HCT116 (cell line): ENCODE results near the gene PLA2G2C. TPM values are rescaled to one million over a fixed set of nuclear protein-coding genes. Genes with fewer than 3 reads are reported as not detected.

ENCODE experiments used
- ATAC-seq: fragments of 200-7000 bp; cut with Tn5 transposase; 2 replicates; pipeline ENCODE4 v1.9.1; 2020; ENCODE audit warnings: mild to moderate bottlenecking, moderate library complexity
- BruUV-seq: library from RNA; stranded (reverse); fragments of 400-500 nt; replicated peaks from 2 replicates; lab custom pipeline; 2021; lab: Mats Ljungman, UMichigan
- CTCF ChIA-PET: fragments of 300-600 bp; sonication (Branson Sonifier 250); formaldehyde crosslinking; loops from one replicate; lab custom pipeline; 2021; ENCODE audit warnings: antibody characterized with exemption; lab: Charles Lee
- POLR2A ChIA-PET: fragments of 300-600, 350-600 bp; sonication (Branson Sonifier 250); formaldehyde crosslinking; loops from one replicate; lab custom pipeline; 2021; ENCODE audit warnings: antibody characterized with exemption; lab: Charles Lee
- RAD21 ChIA-PET, 2 experiments: fragments of 300-600 bp; sonication (Branson Sonifier 250); formaldehyde crosslinking; loops; one replicate each; lab custom pipeline; 2023; ENCODE audit warnings: low total read pairs in 2 of 2; ENCODE audit not compliant: uncharacterized antibody in 2 of 2, unreplicated experiment in 2 of 2, low non-redundant PET in 1 of 2; lab: Charles Lee
- DNase-seq: peaks from one replicate; pipeline ENCODE4 v3.0.0-alpha.2; 2010; ENCODE audit warnings: low read depth, low spot score
- H2AFZ ChIP-seq: fragments of 200-600 bp; shearing (Covaris generic), sonication (generic); 2 replicates; pipeline ENCODE4 v1.6.1; 2017; ENCODE audit warnings: low read depth, mixed run types, mixed read lengths, antibody characterized with exemption, low read length; ENCODE audit not compliant: poor library complexity, severe bottlenecking
- H3K27ac ChIP-seq: 2 replicates; pipeline ENCODE4 v1.5.1; 2012; ENCODE audit warnings: low read depth, low read length
- H3K27me3 ChIP-seq: fragments of 200-600 bp; sonication (generic); 2 replicates; pipeline ENCODE4 v1.6.1; 2016; ENCODE audit warnings: mixed run types, low read length, mixed read lengths; ENCODE audit not compliant: insufficient read depth
- H3K36me3 ChIP-seq, 2 experiments: fragments of 200-500 bp in 1 of 2; fragments of 200-600 bp in 1 of 2; sonication (Bioruptor generic) in 1 of 2; sonication (generic) in 1 of 2; 2 replicates each; pipeline versions ENCODE4 v1.5.1 to v1.6.1; 2014 to 2016; ENCODE audit warnings: low read length in 2 of 2, inconsistent platforms in 1 of 2, mixed read lengths in 1 of 2, mixed run types in 1 of 2; ENCODE audit not compliant: insufficient read depth in 2 of 2, control insufficient read depth in 1 of 2
- H3K4me1 ChIP-seq, 2 experiments: fragments of 200-600 bp in 1 of 2; sonication (generic) in 1 of 2; 2 replicates each; pipeline versions ENCODE4 v1.5.1 to v1.6.1; 2012 to 2017; ENCODE audit warnings: low read length in 2 of 2, inconsistent platforms in 1 of 2, mild to moderate bottlenecking in 1 of 2, mixed read lengths in 1 of 2, mixed run types in 1 of 2, moderate library complexity in 1 of 2; ENCODE audit not compliant: insufficient read depth in 2 of 2, control insufficient read depth in 1 of 2
- H3K4me2 ChIP-seq: fragments of 200-600 bp; sonication (generic); 2 replicates; pipeline ENCODE4 v1.6.1; 2017; ENCODE audit warnings: mixed run types, low read length, mixed read lengths
- H3K4me3 ChIP-seq, 2 experiments: fragments of 200-600 bp in 1 of 2; sonication (generic) in 1 of 2; replicated peaks in 1 of 2; 2 replicates each; pipeline ENCODE4 v1.5.1; 2011 to 2016; ENCODE audit warnings: low read length in 2 of 2, control low read depth in 1 of 2, low read depth in 1 of 2, mild to moderate bottlenecking in 1 of 2, mixed read lengths in 1 of 2, mixed run types in 1 of 2
- H3K79me2 ChIP-seq: fragments of 200-600 bp; sonication (generic); 2 replicates; pipeline ENCODE4 v1.6.1; 2017; ENCODE audit warnings: mild to moderate bottlenecking, mixed run types, low read length, moderate library complexity, mixed read lengths; ENCODE audit not compliant: insufficient read depth
- H3K9ac ChIP-seq: fragments of 200-600 bp; sonication (generic); 2 replicates; pipeline ENCODE4 v1.6.1; 2016; ENCODE audit warnings: low read length, mixed read lengths
- H3K9me2 ChIP-seq: fragments of 200-600 bp; sonication (generic), shearing (Covaris generic); 2 replicates; pipeline ENCODE4 v1.6.1; 2017; ENCODE audit warnings: mixed run types, mild to moderate bottlenecking, moderate library complexity; ENCODE audit not compliant: insufficient read depth
- H3K9me3 ChIP-seq, 2 experiments: fragments of 200-500 bp in 1 of 2; fragments of 200-600 bp in 1 of 2; sonication (Bioruptor generic) in 1 of 2; sonication (generic) in 1 of 2; 2 replicates each; pipeline ENCODE4 v1.6.1; 2014 to 2017; ENCODE audit warnings: low read length in 2 of 2, mixed read lengths in 2 of 2, inconsistent platforms in 1 of 2, low read depth in 1 of 2, mild to moderate bottlenecking in 1 of 2, mixed run types in 1 of 2, moderate library complexity in 1 of 2; ENCODE audit not compliant: control insufficient read depth in 1 of 2, insufficient read depth in 1 of 2
- H4K20me1 ChIP-seq: fragments of 200-600 bp; sonication (generic), shearing (Covaris generic); 2 replicates; pipeline ENCODE4 v1.6.1; 2017; ENCODE audit warnings: mixed run types, mild to moderate bottlenecking, moderate library complexity; ENCODE audit not compliant: insufficient read depth
- CEBPB ChIP-seq: IDR thresholded peaks from 2 replicates; pipeline ENCODE4 v1.6.1; 2012; ENCODE audit warnings: low read depth
- ZFX ChIP-seq: fragments of 450-650 bp; IDR thresholded peaks from 2 replicates; pipeline ENCODE4 v1.6.1; 2017
- intact Hi-C: fragments of 100-400 bp; cut with micrococcal nuclease; formaldehyde crosslinking; loops from 2 replicates; pipeline ENCODE4 v1.10.0; 2022
- total RNA-seq: library from RNA; stranded (reverse); gene quantifications from one replicate; pipeline ENCODE4 v1.2.1, GENCODE V29; 2021; ENCODE audit not compliant: unreplicated experiment

The PLA2G2C gene
- total RNA-seq, 1 experiment from 2014 or later: not detected

DNA sequence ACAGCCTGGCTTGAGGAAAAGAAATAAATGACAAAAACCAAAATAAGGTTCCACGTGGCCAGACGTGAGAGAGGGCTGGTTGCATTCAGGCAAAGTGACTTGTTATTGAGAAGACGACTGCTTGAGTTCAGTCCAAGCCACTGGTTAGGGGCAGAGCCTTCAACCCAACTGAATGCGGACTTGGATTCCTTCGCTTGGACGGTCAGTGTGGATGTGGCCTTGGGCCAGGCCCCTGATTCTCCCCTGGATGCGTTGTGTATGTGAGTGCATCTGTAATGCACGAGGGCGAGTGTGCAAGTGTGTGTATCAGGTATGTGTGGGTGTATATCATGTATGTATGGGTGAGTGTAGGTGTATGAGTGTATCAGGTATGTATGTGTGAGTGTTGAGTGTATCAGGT, 45.3 kb downstream of the PLA2G2C start:
- DNase-seq (no peak), ATAC-seq (no peak)
- CTCF ChIA-PET: no interaction called here
- no TSS peak for BruUV-seq
- Histone ChIP-seq H4K20me1 (no peaks in the 10 kb centered on the region), H3K9ac (no peak overlapping the region), H3K27me3 (no peaks in the 10 kb centered on the region), H3K79me2 (no peaks in the 10 kb centered on the region), H3K9me3 (no peaks in the 10 kb centered on the region), H3K4me2 (no peak overlapping the region), H3K4me3 (no peak overlapping the region), H3K4me1 (peaks cover 4 to 11% of the 10 kb centered on the region in 2 experiments; a peak in 3 of 4 replicates), H3K27ac (no peak overlapping the region), H3K9me2 (no peaks in the 10 kb centered on the region), H3K36me3 (no peaks in the 10 kb centered on the region), H2AFZ (no peak overlapping the region)
- intact Hi-C loops: no loop called here
- POLR2A ChIA-PET: no interaction called here
- RAD21 ChIA-PET: no interaction called here
- no peak for TF ChIP-seq ZFX

DNA sequence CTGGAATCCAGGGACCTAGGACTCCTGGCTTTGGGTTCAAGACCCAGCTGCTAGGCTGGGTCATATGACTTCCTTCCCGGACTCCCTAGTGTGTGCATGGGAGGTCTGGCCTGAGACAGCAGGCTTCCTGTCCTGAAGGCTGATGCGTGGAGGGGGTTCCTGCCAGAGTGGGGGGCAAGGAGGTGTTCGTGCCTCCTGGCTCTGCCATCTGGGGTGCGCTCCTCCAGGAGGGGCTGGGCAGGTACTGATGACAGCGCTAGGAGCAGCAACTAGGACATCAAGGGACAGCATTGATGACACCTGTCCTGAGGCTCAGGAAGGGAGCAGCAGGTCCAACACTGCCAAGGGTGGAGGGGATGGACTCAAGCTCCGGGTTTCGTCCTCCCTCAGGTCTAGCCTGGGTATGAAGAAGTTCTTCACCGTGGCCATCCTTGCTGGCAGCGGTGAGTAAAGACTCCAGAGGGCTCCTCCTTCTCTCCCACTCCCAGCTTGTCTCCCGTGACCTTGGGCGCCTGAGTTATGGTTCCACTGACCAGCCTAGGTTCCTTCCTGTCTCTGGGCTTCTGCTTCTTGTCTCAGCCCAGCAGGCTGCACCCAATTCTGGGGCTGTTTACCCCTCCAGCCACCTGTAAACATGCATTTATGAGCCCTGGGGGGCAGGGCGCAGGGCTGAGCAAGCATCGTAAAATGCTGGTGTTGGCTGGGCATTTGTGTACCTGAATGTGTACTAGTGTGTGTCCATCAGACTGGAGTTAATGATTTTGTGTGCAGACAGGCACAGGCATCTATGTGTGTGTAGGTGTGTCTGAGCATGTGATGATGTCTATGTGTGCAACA, 46.3 kb downstream of the PLA2G2C start:
- no peaks in the 10 kb centered on the region for H3K79me2 ChIP-seq
- no peak overlapping the region for H3K9ac ChIP-seq
- ATAC-seq (no peak), DNase-seq (no peak)
- H2AFZ ChIP-seq: no peak overlapping the region
- ChIA-PET RAD21 (no interaction called here), CTCF (no interaction called here), POLR2A (no interaction called here)
- no TSS peak for BruUV-seq
- H3K9me3 ChIP-seq: no peaks in the 10 kb centered on the region
- peaks cover 4 to 11% of the 10 kb centered on the region in 2 experiments; a peak in 3 of 4 replicates for H3K4me1 ChIP-seq
- H3K9me2 ChIP-seq: no peaks in the 10 kb centered on the region
- H3K36me3 ChIP-seq: no peaks in the 10 kb centered on the region
- no peaks in the 10 kb centered on the region for H4K20me1 ChIP-seq
- H3K4me2 ChIP-seq: no peak overlapping the region
- H3K4me3 ChIP-seq: no peak overlapping the region
- TF ChIP-seq CEBPB: no peak
- intact Hi-C loops: no loop called here
- H3K27ac ChIP-seq: no peak overlapping the region
- H3K27me3 ChIP-seq: no peaks in the 10 kb centered on the region
